Right lung (tissue), 10 donors: Measurements from ENCODE around the gene ETDC. TPM values are rescaled to one million over a fixed set of nuclear protein-coding genes. Genes with fewer than 3 reads are reported as not detected.
"Not testable (repeated sequence)": the region's sequence is repeated elsewhere in the genome, so short reads cannot be mapped to it uniquely, and the experiment has no call there.

Experiments
- DNase-seq, 2 donors: peaks; one replicate each; pipeline ENCODE4 v3.0.0-alpha.2; 2013
- long read RNA-seq, 8 donors: transcript quantifications; one replicate each; lab custom pipeline, GENCODE V29; 2026
- polyA plus RNA-seq, 5 donors: library from polyadenylated mRNA; unstranded; fragments of 120-200 nt; gene quantifications; one replicate each; pipeline versions ENCODE4 v1.2.1 to v1.2.3, GENCODE V29; 2013; ENCODE audit warnings: inconsistent platforms in 1 of 5, low replicate concordance in 1 of 5; ENCODE audit not compliant: insufficient read length in 5 of 5, insufficient read depth in 1 of 5

ETDC gene
- polyA plus RNA-seq, result under 1 TPM in 1 of 5 donors, not detected in 4; 0.69 TPM
- long read RNA-seq, donor 1, partial matches to known transcripts, result 0 of 1 reads
- long read RNA-seq, donor 1, other reads (novel, unspliced or antisense), result 0 of 1 reads
- long read RNA-seq, donor 2, result 0 reads
- long read RNA-seq, donor 3, result 0 reads
- long read RNA-seq, donor 4, result 0 reads
- long read RNA-seq, donor 5, result 0 reads
- long read RNA-seq, donor 6, result 0 reads
- long read RNA-seq, donor 7, result 0 reads
- long read RNA-seq, donor 8, result 0 reads

DNA sequence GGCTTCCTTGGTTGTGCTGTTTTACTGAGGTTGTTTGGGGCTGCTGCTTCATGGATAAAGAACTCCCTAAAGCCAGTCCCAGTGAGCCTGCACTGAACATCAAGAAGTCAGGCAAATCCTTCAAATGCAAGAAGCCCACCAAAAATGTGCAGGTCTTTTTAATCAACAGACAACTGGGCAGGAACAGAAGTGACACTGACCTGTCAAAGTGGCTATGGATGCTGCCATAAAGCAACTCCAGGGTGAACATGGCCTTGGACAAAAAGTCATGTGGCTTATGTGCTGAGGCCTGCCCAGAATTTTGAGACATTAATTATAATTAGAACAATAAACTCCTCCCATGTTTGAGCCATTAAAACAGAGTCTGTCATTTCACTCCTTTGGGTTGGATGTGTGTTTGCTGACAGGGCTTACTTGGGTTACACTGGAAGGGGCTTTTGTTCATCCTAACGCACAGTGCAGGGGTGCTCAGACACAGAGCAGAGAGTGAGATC lies at the start of gene ETDC:
ETDC (plus strand) TSS at position 51 of the 494 bp plus-strand sequence; CDS start at position 51, 0 bp downstream.
- DNase-seq, result no peak

GRCh38 chrX:135260976-135261375 lies 48.3 kb upstream of the ETDC start:
- not testable (repeated sequence) for DNase-seq

- not testable (repeated sequence) for DNase-seq
Measured at GRCh38 chrX:135263376-135263775, 45.9 kb upstream of the ETDC start.

- no peak for DNase-seq
Measured at GRCh38 chrX:135264206-135264605, 45.1 kb upstream of the ETDC start.

DNA sequence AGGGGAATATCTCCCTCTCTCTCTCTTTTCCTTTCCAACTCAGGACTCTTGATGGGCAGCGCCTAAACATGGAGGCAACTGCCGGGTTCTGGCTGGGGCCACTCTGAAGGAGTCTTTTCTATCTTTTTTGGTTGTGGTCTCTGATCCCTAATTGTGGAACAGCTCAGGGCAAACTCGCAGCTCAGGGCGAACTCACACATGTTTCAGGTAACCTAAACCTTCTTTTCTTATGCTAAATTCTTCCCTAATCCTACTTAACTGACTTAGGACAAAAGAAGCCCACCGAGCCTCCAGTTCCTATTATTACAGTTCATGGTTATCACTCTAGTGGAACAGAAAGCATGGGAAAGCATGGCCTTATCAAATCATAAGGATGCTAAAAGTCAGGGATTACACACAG lies 36.1 kb upstream of the ETDC start:
- DNase-seq, result no peak

- no peak for DNase-seq
Measured at GRCh38 chrX:135275973-135276372, 33.3 kb upstream of the ETDC start.

DNA sequence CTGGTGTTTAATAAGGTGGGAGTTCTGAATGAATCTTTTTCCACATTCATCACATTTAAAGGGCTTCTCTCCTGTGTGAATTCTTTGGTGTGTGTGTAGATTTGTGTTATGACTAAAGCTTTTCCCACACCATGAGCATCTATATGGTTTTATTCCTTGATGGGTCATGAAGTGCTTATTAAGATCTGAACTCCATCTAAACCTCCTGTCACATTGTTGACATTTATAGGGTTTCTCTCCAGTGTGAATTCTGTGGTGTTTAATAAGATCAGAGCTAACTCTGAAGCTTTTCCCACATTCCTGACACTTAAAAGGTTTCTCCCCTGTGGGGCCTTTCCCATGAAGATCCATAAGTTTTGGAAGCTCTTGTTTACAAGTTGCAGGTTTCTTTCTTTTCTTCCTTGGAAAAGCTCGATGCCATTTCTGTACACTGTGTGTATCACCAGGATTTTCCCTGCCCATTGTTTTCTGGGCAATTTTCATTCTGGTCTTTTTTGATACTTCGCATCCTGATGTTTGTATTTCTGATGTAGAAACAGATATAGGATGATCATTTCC lies 21.9 kb upstream of the ETDC start:
- no peak for DNase-seq

DNA sequence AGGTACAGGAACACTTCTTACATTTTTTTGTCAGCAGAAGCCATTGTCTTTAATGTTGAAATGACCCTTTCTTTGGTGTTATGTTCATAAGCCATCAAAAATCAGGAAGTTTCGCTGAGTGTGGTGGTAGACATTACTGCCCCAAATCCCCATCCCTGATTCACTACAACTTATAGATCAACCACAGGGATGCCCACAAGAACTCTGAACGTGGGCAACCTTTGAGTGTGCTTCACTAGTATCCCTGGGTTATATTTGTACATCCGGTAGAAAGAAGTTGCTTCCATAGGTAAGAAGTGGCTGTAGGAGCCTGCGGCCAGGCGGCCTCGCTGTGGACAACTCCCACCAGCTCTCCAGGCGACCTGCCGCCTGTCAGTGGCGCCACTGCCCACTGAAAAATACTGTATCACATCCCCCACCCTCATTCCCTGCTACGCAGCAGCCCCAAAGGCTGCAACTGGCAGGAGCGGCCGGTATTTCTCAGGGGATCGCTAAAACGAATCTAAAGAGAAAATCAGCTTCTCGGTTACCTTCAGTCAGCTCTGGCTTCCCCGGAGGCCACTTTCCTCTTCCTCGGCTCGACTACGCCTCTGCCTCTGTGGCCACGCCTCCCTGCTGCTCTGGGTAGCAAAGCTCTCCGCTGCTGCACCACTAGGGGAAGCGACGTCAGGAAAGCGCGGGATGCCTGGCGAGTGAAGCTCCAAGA lies 13.9 kb upstream of the ETDC start:
- DNase-seq, result peak; percentile 12 to 23

DNA sequence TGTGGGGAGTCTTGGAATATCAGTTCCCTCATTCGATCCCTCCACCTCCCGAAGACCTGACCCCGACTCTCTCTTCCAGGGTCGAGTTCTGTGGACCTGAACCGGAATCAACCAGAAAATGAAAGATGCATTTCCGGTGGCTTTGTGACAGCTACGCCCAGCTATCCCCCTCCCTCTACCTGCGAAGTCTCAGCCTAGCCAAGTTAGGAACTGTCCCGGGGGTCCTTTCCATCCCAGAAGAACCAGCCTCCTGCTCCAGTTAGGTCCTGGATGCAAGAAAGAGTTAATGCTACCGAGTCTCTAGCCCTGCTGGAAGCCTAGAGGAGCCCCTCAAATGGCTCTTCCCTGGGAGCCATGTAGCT lies 13.4 kb upstream of the ETDC start:
- no peak for DNase-seq

DNA sequence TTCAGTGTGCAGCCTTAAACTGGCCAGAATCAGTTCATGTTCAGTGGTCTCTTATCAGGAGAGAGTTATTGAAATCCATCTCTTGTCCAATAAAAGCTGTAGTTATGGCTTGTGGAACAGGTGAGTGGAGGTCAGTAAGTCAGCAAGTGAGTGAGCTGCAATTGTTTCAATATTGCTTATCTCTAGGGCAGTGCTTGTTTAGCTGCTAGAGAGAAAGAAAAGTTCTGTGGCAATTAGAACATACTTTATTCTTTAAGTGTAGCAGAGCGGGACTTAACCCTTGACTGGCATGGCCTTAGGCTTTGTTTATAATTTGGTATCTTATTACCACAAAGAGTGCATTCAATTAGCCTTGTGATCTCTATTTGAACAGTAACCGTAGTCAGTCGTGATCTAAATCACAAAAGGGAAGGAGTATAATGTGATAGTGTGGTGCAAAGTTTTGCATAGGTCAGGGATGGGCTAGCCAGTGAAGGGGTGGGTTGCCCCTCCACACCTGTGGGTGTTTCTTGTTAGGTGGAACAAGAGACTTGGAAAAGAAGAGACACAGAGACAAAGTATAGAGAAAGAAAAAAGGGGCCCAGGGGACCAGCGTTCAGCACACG lies 6.9 kb upstream of the ETDC start:
- no peak for DNase-seq

GRCh38 chrX:135304741-135305140 lies 4.5 kb upstream of the ETDC start:
- no peak for DNase-seq

DNA sequence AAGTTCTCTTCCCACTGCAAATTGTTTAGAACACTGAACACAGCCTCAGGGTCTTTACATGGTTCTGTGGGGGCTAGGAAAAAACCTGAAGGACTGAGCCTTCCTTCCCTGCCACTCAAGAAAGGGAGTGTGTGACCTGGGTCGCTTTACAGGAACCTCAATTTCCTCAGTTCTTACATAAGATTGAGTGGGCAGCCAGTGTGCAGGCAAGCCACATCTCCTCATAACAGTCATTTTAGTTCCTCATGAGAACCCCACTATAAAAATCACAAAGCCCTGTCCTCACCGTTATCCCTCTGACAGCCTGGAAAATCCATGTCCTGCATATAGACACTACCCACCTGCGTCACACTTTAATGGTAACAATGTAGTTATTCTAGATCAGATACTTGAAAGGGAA lies 2.1 kb upstream of the ETDC start:
- no peak for DNase-seq

- no peak for DNase-seq
Measured at GRCh38 chrX:135308345-135308855, 880 bp upstream of the ETDC start.

DNA sequence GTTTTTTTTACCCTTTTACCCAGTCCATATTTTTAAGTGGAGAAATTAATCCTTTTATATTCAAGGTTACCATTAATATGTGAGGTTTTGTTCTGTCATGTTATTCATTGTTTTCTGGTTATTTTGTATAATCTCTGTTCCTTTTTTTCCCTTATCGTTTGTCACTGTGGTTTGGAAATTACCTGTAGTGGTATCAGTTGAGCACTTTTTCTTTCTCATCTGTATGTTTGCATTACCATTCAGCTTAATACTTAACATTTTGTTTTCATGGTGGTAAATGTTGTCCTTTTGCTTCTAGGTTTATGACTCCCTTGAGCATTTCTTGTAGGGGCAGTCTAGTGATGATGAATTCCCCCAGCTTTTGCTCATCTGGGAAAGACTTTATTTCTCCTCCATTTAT lies 6.6 kb downstream of the ETDC start:
- no peak for DNase-seq

DNA sequence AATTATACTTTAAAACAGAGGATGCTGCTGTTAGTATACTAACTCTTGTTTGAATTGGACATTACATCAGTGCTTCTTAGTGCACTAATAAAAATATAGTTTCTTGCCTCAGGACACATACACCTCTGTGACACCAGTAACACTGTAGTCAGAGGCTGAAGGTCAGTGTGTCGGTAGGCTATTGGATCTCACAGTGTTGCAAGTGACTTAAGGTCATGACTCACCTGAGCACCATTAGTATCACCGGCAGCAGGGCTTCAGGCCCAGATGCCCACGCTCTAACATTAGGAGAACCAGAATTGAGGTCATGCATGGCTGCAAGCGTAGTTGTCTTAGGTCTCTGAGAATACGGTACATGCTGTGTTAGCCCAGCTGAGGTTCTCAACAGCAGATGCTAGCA lies 15.2 kb downstream of the ETDC start:
- DNase-seq, result no peak

DNA sequence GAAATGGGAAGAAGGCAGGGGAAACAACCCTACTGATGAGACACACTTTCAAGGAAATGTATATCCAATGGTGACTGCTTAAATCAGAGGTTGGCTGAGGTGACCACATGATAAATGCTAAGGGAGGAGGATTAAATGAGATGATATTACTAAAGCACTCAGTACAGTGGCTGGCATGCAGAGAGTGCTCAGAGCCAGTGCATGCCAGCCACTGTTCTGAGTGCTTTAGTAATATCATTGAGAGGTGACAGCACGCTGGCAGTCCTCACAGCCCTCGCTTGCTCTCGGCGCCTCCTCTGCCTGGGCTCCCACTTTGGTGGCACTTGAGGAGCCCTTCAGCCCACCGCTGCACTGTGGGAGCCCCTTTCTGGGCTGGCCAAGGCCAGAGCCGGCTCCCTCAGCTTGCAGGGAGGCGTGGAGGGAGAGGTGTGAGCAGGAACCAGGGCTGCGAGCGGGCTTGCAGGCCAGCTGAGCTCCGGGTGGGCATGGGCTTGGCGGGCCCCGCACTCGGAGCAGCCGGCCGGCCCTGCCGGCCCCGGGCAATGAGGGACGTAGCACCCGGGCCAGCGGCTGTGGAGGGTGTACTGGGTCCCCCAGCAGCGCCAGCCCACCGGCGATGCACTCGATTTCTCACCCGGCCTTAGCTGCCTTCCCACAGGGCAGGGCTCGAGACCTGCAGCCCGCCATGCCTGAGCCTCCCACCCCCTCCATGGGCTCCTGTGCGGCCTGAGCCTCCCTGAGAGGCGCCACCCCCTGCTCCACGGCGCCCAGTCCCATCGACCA lies 15.9 kb downstream of the ETDC start:
- DNase-seq, result not testable (repeated sequence)

GRCh38 chrX:135327299-135327698 lies 18.0 kb downstream of the ETDC start:
- no peak for DNase-seq

DNA sequence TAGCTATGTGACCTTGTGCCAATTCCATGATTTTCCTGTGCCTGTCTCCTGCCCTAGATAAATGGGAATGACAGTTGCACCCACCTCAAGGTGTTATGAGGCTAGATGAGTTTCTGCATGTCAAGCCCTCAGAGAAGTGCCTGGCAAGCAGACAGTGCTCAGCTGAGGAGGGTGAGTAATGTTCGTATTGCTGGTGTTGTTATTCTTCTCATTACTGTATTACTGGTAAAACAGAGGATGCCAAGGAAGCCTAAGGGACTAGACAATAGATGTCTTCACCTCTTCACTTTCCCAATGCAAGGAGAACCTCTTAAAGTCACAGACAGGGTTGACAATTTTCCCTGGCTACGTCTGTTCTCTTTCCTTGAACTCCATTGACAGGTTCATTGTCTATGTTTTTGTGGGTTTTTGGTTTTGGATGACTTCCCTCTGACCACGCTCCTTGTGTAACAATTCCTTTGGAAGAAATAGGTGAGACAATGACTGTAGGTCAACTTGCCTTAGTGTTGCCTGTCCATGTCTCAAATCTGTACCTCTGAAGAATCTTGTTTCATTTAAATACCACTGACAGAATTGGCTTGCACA lies 19.2 kb downstream of the ETDC start:
- no peak for DNase-seq

- no peak for DNase-seq
Measured at GRCh38 chrX:135330706-135331105, 21.4 kb downstream of the ETDC start.

DNA sequence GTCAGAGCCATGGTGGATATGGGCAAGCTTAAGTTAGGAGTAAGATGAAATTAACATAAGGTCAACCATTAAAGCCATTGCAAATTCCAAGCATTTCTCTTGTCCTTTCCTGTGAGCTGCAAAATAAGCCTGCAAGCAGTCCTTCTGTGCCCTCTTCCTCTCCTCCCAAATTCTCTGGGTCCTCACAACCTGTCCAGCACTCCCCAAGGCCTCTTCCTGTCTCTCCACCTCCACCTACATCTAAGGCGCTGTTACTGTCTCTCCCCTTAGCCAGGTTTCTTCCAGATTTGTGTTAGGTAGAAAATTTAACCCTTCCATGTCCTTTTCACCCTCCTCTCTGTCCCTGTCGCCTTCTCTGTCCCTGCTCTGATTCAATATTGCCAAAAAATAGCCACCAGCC lies 22.2 kb downstream of the ETDC start:
- no peak for DNase-seq

DNA sequence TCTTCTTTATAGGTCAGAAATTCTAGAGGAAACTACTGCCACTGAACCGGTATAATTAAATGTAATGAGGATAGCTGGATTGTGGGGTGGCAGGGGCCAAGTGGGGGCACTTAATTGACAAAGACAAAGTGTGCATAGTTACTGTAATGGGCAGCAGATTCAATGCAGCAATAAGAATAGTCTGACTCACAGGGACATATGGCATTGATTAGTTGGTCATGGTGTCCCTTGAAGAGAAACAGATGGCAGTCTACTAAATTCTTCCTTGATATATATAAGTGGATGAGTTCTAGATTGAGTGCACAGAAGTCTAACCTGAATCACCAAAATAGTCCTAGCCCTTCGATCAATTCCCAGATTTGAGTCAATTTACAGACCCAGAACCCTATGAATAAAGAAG lies 31.6 kb downstream of the ETDC start:
- no peak for DNase-seq
